HG02571 (cell line): ENCODE data around the gene MPND.
"Not testable (repeated sequence)": the region's sequence is repeated elsewhere in the genome, so short reads cannot be mapped to it uniquely, and the experiment has no call there.

ENCODE experiments used
- ATAC-seq: cut with Tn5 transposase; IDR thresholded peaks from one replicate; pipeline ENCODE4 v1.9.1; 2021; ENCODE audit warnings: mild to moderate bottlenecking, moderate library complexity; ENCODE audit not compliant: unreplicated experiment

Gene MPND

DNA sequence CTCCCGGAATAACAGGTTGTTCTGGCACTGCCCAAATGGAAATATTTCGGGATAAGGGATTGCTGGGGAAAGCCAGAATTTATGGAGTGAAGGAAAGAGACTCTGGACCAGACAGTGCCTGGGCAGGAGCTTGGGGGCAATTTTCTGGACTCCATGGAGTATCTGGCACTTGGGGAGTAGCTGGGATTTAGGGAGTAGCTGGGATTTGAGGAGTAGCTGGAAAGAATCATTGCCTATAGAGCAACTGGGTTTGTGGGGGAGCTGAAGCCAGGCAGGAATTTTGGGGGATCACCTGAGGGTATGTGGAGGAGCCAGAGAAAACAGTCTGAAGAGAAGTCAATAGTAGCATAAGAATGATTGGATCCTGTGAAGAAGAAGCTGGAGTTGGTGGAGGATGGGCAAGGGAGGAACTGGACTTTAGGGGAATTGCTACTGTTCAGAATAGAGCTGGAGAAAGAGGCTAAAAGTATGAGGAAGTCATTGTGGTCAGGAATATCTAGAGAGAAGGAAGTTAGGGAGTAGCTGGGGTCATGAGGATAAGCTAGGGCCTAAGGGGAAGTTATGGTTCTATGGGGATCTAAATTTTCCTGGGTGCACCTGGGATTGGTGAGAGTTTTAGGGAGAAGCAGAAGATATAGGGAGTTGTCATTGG, 24.2 kb upstream of the MPND start:
- no peak for ATAC-seq

GRCh38 chr19:4320419-4320818, 22.9 kb upstream of the MPND start:
- no peak for ATAC-seq

- no peak for ATAC-seq
Measured at GRCh38 chr19:4322942-4323665, 20.3 kb upstream of the MPND start.

DNA sequence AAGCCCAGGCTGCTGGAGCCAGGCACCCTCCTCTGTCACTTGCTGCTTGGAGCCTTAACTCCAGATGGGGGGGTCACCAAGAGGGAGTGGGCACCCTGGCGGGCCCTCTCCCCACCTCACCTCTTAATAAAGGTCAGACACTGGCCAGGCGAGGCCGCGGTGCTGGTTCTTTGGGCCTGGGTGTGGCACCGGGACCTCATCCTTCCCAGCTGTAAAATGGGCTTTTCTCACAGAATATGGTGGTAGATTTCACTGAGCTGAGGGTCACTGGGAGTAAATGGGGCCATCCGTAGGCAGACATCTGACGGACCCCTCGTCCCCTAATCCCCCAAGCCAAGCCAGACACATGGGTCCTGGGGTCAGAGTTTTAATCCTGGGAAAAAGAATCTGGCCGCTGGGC, 19.7 kb upstream of the MPND start:
- no peak for ATAC-seq

DNA sequence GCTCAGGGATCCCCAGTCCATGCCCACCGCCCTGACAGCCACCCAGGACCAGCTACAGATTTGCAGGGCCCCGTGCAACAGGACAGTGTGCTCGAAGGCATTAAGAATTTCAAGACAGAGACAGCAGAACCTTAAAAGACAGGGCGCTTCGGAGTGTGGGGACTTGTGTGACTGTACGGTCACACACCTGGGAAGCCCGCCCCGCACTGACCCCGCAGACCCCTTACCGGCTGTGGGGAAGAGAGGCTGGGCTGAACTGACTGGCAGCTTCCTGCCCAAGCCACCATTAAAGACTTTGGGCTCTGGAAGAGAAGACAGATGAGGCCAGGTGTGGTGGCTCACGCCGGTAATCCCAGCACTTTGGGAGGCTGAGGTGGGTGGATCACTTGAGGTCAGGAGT, 19.1 kb upstream of the MPND start:
- ATAC-seq = no peak

GRCh38 chr19:4326215-4326836, 17.0 kb upstream of the MPND start:
- ATAC-seq = no peak

GRCh38 chr19:4326837-4327251, 16.5 kb upstream of the MPND start:
- ATAC-seq = no peak

DNA sequence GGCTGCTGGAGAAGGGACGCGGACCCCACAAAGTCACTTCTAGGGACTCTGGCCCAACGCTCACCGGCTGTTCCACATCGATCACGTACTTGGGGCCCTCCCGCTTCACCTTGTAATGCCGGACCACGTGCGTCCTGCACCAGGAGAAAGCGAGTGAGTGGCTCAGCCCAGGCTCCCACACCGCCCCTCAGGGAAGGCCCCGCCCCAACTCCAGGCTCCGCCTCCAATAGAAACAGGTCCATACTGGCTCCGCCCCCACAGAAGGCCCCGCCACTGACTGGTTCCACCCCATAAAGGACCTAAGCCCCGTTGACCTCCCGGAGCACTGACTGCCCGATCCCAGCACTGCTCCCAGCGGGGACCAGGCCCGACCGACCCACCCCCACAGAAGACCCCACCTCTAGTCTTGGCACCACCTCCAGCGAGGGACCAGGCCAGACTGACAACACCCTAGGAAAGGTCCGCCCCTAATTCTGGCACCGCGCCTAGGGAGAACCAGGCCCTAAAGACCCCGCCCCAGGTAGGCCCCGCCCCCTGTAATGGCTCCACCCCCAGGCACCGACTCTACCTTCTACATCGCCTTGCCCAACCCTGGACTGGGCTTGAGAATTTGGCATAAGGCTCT, 16.0 kb upstream of the MPND start:
- no peak for ATAC-seq

GRCh38 chr19:4327877-4328242, 15.5 kb upstream of the MPND start:
- ATAC-seq = peak; percentile 7

DNA sequence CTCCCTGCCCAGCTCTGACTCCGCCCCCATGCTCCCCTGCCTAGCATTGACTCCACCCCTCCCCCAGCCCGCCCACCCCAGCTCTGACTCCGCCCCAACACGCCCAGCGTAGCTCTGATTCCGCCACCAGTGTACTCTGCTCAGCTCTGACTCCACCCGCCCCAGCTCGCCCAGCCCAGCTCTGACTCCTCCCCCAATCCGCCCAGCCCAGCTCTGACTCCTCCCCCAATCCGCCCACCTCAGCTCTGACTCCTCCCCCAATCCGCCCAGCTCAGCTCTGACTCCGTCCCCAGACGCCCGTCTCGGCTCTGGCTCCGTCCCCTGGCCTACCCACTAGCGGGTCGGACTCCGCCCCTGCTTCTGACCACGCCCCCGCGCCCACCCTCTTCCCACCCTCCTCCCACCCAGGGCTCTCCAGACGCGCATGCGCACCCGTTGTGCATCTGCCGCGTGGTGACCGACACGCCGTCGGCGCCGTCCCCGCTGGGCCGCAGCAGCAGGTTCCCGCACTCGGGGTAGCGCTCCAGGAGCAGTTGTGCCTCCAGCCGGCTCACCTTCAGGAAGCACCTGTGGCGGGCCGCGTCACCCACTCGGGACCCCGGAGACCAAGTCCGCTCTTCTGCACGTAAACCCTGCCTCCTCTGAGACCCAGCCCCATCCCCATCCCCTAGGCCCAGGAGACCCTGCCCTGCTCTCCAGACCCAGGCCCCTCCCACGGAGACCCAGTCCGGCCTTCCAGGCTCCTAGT, 14.9 kb upstream of the MPND start:
- ATAC-seq = peak; percentile 66

DNA sequence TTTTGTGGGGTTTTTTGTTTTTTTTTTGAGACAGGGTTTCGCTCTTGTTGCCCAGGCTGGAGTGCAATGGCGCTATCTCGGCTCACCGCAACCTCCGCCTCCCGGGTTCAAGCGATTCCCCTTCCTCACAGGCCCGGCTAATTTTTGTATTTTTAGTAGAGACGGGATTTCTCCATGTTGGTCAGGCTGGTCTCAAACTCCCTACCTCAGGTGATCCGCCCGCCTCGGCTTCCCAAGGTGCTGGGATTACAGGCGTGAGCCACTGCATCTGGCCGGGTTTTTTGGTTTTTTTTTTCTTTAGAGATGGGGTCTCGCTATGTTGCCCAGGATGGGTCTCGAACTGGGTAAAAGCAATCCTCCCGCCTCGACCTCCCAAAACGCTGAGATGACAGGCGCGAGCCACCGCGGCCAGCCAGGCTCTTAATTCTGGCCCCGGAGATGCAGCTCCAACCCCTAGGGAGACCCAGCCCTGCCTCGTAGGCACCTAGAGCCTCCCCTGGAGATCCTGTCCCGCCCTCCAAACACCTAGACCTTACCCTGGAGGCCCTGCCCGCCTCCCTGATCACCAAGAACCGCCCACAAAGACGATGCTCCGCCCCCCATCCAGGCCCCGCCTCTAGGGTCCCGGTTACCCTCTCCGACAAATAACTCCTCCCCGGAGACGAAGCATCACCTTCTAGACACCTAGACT, 14.2 kb upstream of the MPND start:
- ATAC-seq = not testable (repeated sequence)

DNA sequence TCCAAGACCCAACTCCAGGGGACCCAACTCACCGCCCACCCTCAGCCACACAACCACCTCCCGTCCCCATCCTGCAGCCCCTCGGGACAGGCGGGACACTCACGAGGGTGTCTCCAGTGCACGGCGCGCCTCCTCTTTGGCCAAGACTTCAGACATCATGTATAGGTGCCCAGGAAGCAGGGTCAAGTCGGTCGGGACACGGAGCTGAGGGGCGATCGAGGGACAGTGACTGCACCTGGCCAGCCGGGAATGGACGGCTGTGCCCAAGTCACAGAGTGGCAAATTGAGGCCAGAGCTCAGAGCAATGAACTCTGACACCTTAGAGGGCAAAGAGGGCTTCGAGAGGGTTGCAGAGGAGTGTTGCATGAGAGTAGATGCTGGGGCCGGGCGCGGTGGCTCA, 13.5 kb upstream of the MPND start:
- ATAC-seq = no peak

DNA sequence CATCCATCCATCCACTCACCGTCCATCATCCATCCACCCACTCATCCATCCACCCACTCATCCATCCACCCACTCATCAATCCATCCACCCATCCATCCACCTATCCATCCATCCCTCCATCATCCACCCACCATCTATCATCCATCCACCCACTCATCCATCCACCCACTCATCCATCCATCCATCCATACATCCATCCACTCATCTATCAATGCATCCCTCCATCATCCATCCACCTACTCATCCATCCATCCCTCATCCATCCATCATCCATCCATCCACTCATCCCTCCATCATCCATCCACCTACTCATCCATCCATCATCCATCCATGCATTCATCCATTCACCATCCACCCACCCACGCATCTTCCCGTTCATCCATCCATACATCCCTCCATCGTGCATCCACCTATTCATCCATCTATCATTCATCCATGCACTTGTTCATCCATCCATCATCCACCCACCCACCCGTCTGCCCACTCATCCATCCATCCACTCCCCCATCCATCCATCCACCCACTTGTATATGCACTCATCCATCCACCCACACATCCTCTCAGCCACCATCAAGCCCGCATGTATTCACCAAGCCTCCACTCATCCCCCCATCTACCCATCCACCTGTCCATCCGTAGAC, 8.3 kb upstream of the MPND start:
- ATAC-seq = no peak

GRCh38 chr19:4337906-4338440, 5.4 kb upstream of the MPND start:
- ATAC-seq = no peak

DNA sequence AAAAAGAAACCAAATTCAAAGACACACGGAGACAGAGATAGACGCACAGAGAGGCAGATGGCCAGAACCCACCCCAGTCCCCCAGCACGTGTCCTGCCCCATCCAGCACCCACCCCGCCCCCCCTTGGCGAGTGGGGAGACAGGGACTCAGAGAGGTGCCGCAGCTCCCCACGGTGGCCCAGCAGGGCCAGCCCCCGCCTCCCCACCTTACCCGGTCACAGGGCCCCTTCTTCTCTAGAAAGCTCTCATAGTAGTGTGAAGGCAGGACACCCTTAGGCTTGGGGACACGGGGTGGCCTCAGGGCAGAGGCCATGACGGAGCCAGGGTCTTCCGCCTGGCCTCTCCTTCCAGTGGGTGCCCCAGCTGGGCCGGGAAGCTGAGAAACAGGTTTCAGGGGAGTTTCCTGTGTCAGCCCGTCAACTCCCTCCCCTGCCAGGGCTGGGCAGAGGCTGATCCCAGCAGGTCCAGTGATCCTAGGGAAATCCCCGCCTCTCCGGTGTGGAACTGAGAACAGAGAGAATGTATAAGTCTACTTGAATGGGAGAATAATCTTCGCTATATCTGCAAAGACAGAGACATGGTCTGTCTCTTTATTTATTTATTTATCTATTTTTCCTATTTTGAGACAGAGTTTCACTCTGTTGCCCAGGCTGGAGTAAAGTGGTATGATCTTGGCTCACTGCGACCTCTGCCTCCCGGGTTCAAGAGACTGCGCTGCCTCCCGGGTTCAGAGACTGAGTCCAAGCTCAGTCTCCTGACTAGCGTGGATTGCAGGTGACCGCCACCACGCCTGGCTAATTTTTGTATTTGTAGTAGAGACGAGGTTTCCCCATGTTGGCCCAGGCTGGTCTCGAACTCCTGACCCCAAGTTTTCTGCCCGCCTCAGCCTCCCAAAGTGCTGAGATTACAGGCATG, 4.7 kb upstream of the MPND start, which contains the start of gene STAP2:
STAP2 (minus strand) TSS at position 387 of the 915 bp plus-strand sequence; CDS start at position 313, 74 bp downstream.
- no peak for ATAC-seq

DNA sequence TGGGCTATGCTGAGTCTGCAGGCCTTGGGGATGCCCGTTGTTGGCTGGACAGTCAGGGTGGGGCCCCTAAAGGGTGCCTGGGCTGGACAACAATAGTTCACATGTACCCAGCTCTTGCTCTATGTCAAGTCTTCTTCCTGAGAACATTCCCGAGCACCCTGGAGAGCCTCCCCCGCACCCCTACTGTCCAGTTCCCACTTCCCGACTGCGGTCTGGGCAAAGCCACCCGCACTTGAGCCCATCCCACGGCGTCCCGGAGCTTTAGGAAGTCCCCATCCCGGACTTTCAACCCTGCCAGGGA, 1.1 kb upstream of the MPND start:
- ATAC-seq = peak; percentile 1

DNA sequence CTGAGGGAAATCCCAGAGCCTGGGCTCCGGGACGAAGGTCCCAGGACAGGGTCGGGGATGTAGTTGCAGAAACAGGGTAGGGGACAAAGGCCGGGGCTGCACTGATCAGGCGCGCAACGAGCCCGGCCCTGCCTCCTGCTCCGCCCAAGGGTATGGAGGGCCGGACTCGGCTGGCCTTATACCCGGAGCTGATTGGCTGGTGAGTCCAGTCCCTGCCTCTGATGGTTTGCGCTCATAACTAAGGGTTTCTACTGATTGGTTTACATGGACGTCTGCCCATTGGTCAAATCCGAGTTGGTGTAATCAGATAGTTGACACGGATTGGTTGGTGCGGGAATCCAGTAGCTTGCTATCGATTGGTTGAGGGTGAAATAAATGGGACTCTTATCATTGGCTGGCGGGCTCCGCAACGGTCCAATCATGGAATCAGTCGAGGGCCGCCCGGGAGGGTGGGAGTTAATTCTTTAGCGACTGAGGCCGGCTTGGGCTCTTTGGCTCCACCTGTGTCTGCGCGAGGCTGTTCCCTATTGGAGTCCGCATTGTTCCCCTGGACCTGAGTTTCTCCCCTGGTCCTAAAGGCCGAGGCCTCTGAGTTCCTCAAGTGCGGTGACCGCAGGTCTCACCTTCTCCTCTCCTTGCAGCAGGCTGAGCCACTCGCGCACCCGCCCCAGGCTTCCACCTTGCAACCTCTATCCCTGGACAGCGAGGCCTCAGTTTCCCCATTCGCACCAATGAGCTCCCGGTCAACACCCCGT, 570 bp upstream of the MPND start:
- ATAC-seq = peak; percentile 82
